HG02840 (cell line): ENCODE results near the gene ZBBX.

Source experiments
- ATAC-seq: cut with Tn5 transposase; IDR thresholded peaks from one replicate; pipeline ENCODE4 v1.9.1; 2021; ENCODE audit warnings: mild to moderate bottlenecking, moderate library complexity, moderate number of reproducible peaks; ENCODE audit not compliant: unreplicated experiment, low FRiP score

ZBBX gene

GRCh38 chr3:167318996-167319615, 61.0 kb downstream of the ZBBX start:
- ATAC-seq = no peak

DNA sequence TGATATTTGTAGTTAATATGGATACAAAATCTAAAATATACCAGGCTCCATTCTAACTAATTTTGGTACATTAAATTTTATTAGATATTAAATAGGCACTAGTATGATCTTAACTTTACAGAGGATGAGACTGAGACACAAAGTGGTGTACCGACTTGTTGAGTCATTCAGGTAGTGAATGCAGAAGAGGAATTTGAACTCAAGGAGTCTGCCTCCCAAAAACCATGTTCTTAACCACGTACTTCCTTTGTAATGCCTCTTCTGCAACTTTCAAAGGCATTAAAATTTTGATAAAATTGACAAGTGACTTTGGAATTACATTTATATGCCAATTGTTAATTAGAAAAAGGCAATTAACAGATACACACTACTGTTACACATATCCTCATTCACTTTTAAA, 61.8 kb downstream of the ZBBX start:
- no peak for ATAC-seq

GRCh38 chr3:167306319-167306718, 73.8 kb downstream of the ZBBX start:
- no peak for ATAC-seq

- ATAC-seq = no peak
Measured at GRCh38 chr3:167305340-167305890, 74.7 kb downstream of the ZBBX start.

GRCh38 chr3:167304077-167304476, 76.0 kb downstream of the ZBBX start:
- ATAC-seq = no peak

GRCh38 chr3:167302678-167303077, 77.4 kb downstream of the ZBBX start:
- no peak for ATAC-seq

- no peak for ATAC-seq
Measured at GRCh38 chr3:167300207-167300606, 79.9 kb downstream of the ZBBX start.

GRCh38 chr3:167289435-167289834, 90.7 kb downstream of the ZBBX start:
- ATAC-seq = no peak

DNA sequence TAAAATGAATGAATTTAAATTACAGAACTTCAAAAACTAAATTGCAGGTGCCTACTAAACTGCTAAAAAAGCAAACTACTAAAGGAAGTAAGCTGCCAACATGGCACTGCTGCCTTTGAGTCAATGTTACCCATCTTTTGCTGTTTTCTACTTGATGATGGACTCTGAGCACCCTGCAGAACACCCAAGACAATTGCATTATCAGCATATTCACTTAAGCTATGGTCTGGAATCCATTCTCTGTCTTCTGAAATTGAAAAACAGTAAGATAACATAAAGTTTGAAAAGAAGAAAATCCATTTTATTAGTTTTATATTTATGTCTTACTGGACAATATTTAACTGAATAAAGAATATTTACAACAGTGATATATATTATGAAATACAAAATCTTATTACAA, 91.4 kb downstream of the ZBBX start:
- ATAC-seq = no peak

DNA sequence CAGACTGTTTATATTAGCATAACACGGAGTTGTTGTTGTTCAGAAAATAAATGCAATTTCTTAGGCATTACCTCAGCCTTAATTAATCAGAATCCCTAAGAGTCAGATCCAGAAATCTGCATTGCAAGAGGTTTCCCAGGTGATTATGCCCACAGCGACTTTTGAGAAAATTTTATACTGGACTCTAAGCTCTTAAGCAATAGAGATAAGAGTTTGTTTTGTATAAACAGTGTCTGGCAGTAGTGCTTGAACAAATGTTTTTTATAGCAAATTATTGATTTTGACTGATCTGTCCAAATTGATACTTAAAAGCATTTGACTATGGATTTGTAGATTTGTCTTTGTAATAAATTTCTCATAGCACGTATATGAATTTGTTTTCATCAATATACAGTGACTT, 92.8 kb downstream of the ZBBX start:
- no peak for ATAC-seq

GRCh38 chr3:167274141-167274874, 105.8 kb downstream of the ZBBX start:
- no peak for ATAC-seq

DNA sequence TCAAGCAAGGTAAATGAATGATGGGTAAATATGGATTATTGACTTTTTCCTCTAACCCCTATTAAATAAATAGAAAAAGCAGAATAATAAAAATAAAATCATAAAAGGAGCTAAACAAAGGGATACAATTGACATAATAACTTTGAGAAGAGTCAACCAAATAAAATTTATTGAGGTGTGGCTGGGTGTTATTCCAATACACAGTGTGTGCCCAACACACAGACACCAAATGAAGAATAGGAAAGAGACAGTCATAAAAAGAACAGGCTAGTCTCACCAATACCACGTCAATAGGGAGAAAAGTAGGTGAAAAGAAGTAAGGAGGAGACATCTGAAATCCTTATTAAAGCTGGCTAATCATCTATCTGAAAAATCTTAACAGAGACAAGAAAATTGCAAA, 127.1 kb downstream of the ZBBX start:
- no peak for ATAC-seq

GRCh38 chr3:167251678-167252077, 128.4 kb downstream of the ZBBX start:
- ATAC-seq = no peak

GRCh38 chr3:167246252-167246651, 133.8 kb downstream of the ZBBX start:
- no peak for ATAC-seq

DNA sequence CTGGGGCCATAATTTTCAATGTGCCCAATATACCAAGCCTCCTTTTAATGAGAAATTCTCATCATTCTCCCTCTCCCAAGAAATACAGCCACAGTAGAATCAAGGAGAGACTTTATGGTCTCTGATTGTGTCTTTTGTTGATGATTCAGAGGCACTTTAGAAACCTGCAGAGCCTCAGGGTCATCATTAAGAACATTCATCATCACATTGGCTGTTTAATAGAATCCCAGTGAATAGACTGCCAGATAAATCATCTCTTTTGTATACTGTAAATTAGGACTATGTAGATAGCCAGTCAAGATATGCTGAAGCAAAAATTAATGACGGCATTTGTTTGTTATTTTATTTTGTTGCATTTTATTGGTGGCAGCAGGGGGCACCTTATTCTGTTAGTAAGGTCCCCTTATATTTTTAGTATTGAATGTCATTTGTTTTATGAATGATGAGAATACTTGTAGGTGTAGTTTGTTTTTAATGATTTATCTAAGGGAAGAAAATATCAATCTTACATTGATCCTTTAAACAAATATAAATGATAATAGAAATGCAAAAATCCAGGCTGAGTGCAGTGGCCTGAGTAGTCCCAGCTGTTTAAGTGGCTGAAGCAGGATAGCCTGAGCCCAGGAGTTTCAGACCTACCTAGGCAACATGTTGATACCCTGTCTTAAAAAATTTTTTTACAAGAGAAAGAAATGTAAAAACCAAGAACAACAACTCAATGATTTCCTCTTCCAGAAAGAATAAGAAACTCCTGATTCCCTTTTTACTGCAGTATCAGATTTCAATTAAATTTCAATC, 138.8 kb downstream of the ZBBX start:
- ATAC-seq = no peak

GRCh38 chr3:167228135-167228534, 152.0 kb downstream of the ZBBX start:
- no peak for ATAC-seq

DNA sequence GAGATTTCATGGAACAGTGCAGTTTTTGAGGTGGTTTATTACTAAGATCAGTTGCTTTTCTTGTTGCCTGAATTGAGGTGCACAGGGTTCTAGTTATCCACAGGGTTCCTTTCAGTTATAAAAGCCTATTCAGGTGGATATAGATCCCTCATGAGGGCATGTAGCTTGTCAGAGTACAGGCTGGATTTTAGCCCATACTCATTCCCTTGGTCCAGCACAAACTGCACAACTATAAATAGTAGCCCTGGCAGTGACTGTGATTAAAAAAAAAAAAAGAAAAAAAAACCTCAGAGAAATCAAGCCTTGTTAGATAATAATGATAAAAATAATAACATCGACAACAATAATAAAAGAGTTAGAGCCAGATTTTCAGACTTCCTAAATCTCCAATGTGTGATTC, 154.3 kb downstream of the ZBBX start:
- ATAC-seq = no peak

- ATAC-seq = no peak
Measured at GRCh38 chr3:167209011-167209410, 171.1 kb downstream of the ZBBX start.

GRCh38 chr3:167203062-167203461, 177.0 kb downstream of the ZBBX start:
- ATAC-seq = no peak

- no peak for ATAC-seq
Measured at GRCh38 chr3:167198949-167199600, 181.0 kb downstream of the ZBBX start.
